NCI-H460 (cell line): ENCODE results near the gene EBPL. TPM values are rescaled to one million over a fixed set of nuclear protein-coding genes. Genes with fewer than 3 reads are reported as not detected.

Experiments
- total RNA-seq: library from RNA; depleted of rRNA; stranded (reverse); fragments of >200 nt; shearing (Covaris generic); gene quantifications from 2 replicates; pipeline ENCODE4 v1.2.3, GENCODE V29; 2014; rRNA removed

EBPL gene
- total RNA-seq, 1 experiment from 2014 or later, result 93.2 TPM

Other genes starting within 250 kb of the EBPL start
- gene CAB39L, start 247.4 kb downstream of the EBPL start, total RNA-seq, result 5.7 and 6.7 TPM in 2 replicates
- gene SETDB2, start 247.2 kb downstream of the EBPL start, total RNA-seq, result 7.3 and 8.1 TPM in 2 replicates
- gene PHF11, start 195.5 kb downstream of the EBPL start, total RNA-seq, result 9.2 and 9.4 TPM in 2 replicates
- 11.7 and 11.9 TPM in 2 replicates for gene RCBTB1, start 105.9 kb downstream of the EBPL start, total RNA-seq
- gene ARL11, start 63.0 kb downstream of the EBPL start, total RNA-seq, result not detected in 2 replicates
- gene KPNA3, start 101.2 kb upstream of the EBPL start, total RNA-seq, result 12.3 and 16.0 TPM in 2 replicates
- 10.4 and 11.1 TPM in 2 replicates for gene SPRYD7, start 244.9 kb upstream of the EBPL start, total RNA-seq